ENCODE data around the gene IL36G. TPM values are rescaled to one million over a fixed set of nuclear protein-coding genes. Genes with fewer than 3 reads are reported as not detected.
A peak's percentile ranks its signal among the peaks of the same experiment; 100 is the strongest.

Gene IL36G
- total RNA-seq, 4 donors from 2014 or later = 7.3 to 223 (median 7.7) TPM; not detected in 1

DNA sequence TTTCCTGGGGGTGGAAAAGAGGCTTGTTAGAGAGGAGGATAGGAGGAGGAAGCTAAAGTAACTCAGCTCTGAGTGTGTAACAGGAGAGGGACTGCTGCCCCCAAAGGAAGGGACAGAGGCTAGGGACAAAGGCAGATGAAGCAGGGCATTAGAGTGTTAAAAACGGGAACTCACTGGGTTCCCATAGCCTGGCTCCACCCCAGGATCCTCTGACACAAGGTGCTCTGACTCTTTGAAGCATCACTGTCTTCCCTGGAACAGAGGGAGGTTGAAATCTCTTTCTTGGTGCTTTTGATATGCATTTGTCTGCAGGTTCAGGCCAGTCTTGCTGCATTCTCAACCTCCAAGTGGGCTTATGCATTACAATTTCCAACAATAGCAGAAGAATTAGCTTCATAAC is 50.3 kb downstream of the IL36G start:
- H3K4me1 ChIP-seq = no peaks in the 10 kb centered on the region
- no peak overlapping the region for H3K4me3 ChIP-seq
- WGBS, 2 donors = 5 to 6% methylated on average over 1 of the region's 1 CpG
- H3K9me3 ChIP-seq = no peaks in the 10 kb centered on the region
- peaks cover 0 to 62% (median 0%) of the 10 kb centered on the region in 4 donors for H3K27me3 ChIP-seq
- intact Hi-C loops (cut with DNase I) = no loop called here
- no peak for TF ChIP-seq POLR2A (IDR thresholded peaks at IDR 0.05)
- TF ChIP-seq, protein P1, sequence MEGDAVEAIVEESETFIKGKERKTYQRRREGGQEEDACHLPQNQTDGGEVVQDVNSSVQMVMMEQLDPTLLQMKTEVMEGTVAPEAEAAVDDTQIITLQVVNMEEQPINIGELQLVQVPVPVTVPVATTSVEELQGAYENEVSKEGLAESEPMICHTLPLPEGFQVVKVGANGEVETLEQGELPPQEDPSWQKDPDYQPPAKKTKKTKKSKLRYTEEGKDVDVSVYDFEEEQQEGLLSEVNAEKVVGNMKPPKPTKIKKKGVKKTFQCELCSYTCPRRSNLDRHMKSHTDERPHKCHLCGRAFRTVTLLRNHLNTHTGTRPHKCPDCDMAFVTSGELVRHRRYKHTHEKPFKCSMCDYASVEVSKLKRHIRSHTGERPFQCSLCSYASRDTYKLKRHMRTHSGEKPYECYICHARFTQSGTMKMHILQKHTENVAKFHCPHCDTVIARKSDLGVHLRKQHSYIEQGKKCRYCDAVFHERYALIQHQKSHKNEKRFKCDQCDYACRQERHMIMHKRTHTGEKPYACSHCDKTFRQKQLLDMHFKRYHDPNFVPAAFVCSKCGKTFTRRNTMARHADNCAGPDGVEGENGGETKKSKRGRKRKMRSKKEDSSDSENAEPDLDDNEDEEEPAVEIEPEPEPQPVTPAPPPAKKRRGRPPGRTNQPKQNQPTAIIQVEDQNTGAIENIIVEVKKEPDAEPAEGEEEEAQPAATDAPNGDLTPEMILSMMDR (IDR thresholded peaks at IDR 0.05) = no peak
- no peak overlapping the region for H3K27ac ChIP-seq
- no peaks in the 10 kb centered on the region for H3K36me3 ChIP-seq
- no peak for DNase-seq

DNA sequence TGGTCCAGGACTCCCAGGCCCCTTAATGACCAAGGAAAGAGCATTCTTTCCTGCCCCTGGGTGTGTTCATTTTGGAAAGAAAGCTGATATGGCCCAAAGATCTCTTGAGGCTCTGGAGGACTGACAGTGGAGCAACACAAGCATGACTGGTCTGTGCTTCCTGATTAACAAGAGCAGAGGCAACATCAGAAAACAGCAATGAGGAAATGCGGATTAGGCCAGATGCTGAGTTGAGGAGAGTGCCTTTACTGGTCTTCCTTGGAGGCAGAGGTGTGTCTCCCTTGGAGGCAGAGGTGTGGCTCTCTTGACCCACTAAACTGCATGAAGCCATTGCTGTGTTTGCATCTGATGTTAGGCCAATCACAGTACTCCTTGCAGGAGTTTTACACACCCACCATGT is 54.9 kb downstream of the IL36G start:
- no peaks in the 10 kb centered on the region for H3K36me3 ChIP-seq
- H3K4me1 ChIP-seq = no peaks in the 10 kb centered on the region
- intact Hi-C loops (cut with DNase I) = no loop called here
- no peak overlapping the region for H3K4me3 ChIP-seq
- no peaks in the 10 kb centered on the region for H3K9me3 ChIP-seq
- peaks cover 0 to 32% (median 0%) of the 10 kb centered on the region in 4 donors for H3K27me3 ChIP-seq
- 63 to 91% methylated on average over 1 of the region's 1 CpG for WGBS, 2 donors
- H3K27ac ChIP-seq = peak overlapping the region in 1 of 4 donors; percentile 47
- no peak for DNase-seq
- TF ChIP-seq, protein P1 (IDR thresholded peaks at IDR 0.05) = no peak
- TF ChIP-seq POLR2A (IDR thresholded peaks at IDR 0.05) = no peak

DNA sequence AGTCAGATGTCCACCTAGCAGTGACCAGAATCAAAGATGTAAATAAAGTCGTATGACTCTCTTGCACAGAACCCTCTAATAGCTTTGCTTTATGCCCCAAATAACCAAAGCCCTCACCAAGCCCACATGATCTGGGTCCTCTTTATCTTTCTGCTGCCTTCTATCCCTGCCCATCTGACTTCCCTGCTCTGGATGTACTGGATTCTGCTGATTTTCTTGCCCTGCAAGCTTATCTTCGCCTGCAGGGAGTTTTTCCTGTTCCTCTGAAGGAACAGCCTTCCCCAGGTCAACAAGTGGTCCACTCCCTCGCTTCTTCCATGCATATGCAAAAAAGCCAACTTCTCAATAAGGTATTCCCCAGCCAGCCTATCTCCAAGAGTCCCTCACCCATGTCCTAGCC is 56.2 kb downstream of the IL36G start:
- WGBS, 2 donors = 52 to 60% methylated on average over 3 of the region's 3 CpGs
- intact Hi-C loops (cut with DNase I) = no loop called here
- no peaks in the 10 kb centered on the region for H3K4me1 ChIP-seq
- no peak overlapping the region for H3K4me3 ChIP-seq
- no peak overlapping the region for H3K27ac ChIP-seq
- TF ChIP-seq, protein P1 (IDR thresholded peaks at IDR 0.05) = no peak
- no peak for TF ChIP-seq POLR2A (IDR thresholded peaks at IDR 0.05)
- DNase-seq = no peak
- no peaks in the 10 kb centered on the region for H3K9me3 ChIP-seq
- H3K36me3 ChIP-seq = no peaks in the 10 kb centered on the region
- H3K27me3 ChIP-seq = peaks cover 0 to 19% (median 0%) of the 10 kb centered on the region in 4 donors

Small RNA genes within 50 kb of the gene (small RNA-seq; reads per million reads assigned to genes)
- gene HMGN2P23 = 0 reads per million in 4 donors

Other genes with a start within 250 kb of the IL36G start
- 10 to 100 TPM in 1 of 4 donors, 1 to 10 TPM in 3; 4.3 to 14.4 (median 6.7) TPM for gene CKAP2L, start 213.4 kb upstream of the IL36G start, total RNA-seq
- 10 to 100 TPM in 1 of 4 donors, 1 to 10 TPM in 2, under 1 TPM in 1; 0.53 to 37.4 (median 4.3) TPM for gene IL1A, start 193.5 kb upstream of the IL36G start, total RNA-seq
- 10 to 100 TPM in 1 of 4 donors, 1 to 10 TPM in 3; 1.3 to 16.5 (median 4.4) TPM for gene IL1B, start 141.2 kb upstream of the IL36G start, total RNA-seq
- 1 to 10 TPM in 1 of 4 donors, not detected in 3; 1.3 TPM for gene IL37, start 66.8 kb upstream of the IL36G start, total RNA-seq
- gene IL36A, start 27.5 kb downstream of the IL36G start, total RNA-seq = 100 to 1,000 TPM in 3 of 4 donors, 10 to 100 TPM in 1; 54.9 to 254 (median 207) TPM
- gene IL36B, start 74.9 kb downstream of the IL36G start, total RNA-seq = 1 to 10 TPM in 2 of 4 donors, not detected in 2; 1.5 to 1.7 TPM
- gene IL36RN, start 81.2 kb downstream of the IL36G start, total RNA-seq = 10 to 100 TPM in 3 of 4 donors, 1 to 10 TPM in 1; 5.0 to 90.7 (median 28.9) TPM
- under 1 TPM in 1 of 4 donors, not detected in 3; 0.53 TPM for gene IL1F10, start 90.0 kb downstream of the IL36G start, total RNA-seq
- 1,000 to 10,000 TPM in 2 of 4 donors, 100 to 1,000 TPM in 2; 594 to 1,539 (median 978) TPM for gene IL1RN, start 149.6 kb downstream of the IL36G start, total RNA-seq
- 10 to 100 TPM; 25.1 to 62.5 (median 50.2) TPM for gene PSD4, start 196.0 kb downstream of the IL36G start, total RNA-seq